MM.1S (cell line): ENCODE data around the gene ZNF791.

Experiments used
- EZH2 ChIP-seq: fragments of 300-600 bp; sonication (generic); optimal IDR thresholded peaks from 2 replicates; pipeline ENCODE3; 2017; ENCODE audit warnings: low read depth, mild to moderate bottlenecking, antibody characterized with exemption, low read length, mixed read lengths
- EZH2phosphoT487 ChIP-seq: fragments of 300-600 bp; sonication (generic); IDR thresholded peaks from 2 replicates; pipeline ENCODE4 v1.6.1; 2018; ENCODE audit warnings: antibody characterized with exemption, low read length
- TF ChIP-seq, protein P1 (sequence below): fragments of 300-600 bp; sonication (generic); IDR thresholded peaks from 2 replicates; pipeline ENCODE4 v1.5.1; 2016; ENCODE audit warnings: antibody characterized with exemption, low read length, mixed read lengths

DNA sequence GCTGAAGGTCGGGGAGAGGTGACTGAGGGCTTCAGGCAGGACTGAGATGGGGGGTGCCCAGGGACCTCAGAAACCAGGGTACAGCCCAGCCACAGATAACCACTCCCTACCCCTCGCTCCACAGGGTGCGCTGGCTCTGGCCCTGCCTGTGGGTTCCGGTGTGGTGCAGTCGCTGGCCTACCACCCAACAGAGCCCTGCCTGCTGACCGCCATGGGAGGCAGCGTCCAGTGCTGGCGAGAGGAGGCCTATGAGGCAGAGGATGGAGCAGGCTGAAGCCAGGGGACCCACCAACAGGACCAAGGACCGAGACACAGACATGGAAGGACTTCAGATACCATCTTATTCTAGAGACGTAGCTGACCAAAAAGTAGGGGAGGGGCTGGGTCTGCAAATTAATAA lies 64.7 kb downstream of the ZNF791 start:
- TF ChIP-seq, protein P1, sequence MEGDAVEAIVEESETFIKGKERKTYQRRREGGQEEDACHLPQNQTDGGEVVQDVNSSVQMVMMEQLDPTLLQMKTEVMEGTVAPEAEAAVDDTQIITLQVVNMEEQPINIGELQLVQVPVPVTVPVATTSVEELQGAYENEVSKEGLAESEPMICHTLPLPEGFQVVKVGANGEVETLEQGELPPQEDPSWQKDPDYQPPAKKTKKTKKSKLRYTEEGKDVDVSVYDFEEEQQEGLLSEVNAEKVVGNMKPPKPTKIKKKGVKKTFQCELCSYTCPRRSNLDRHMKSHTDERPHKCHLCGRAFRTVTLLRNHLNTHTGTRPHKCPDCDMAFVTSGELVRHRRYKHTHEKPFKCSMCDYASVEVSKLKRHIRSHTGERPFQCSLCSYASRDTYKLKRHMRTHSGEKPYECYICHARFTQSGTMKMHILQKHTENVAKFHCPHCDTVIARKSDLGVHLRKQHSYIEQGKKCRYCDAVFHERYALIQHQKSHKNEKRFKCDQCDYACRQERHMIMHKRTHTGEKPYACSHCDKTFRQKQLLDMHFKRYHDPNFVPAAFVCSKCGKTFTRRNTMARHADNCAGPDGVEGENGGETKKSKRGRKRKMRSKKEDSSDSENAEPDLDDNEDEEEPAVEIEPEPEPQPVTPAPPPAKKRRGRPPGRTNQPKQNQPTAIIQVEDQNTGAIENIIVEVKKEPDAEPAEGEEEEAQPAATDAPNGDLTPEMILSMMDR = no peak
- TF ChIP-seq EZH2 (no peak), EZH2phosphoT487 (no peak)
